H9 (cell line): ENCODE measurements around the gene STK24. TPM values are rescaled to one million over a fixed set of nuclear protein-coding genes. Genes with fewer than 3 reads are reported as not detected.

Experiments
- DNase-seq: peaks from one replicate; pipeline ENCODE4 v3.0.0-alpha.2; 2017
- H2AFZ ChIP-seq: one replicate; pipeline ENCODE4 v1.6.1; 2013; ENCODE audit warnings: mild to moderate bottlenecking, low read length, control low read depth, moderate library complexity
- H2AK5ac ChIP-seq: 2 replicates; pipeline ENCODE4 v1.6.1; 2013; ENCODE audit warnings: low read length, control low read depth, mixed read lengths; ENCODE audit not compliant: insufficient read length
- H2BK120ac ChIP-seq: one replicate; pipeline ENCODE4 v1.6.1; 2013; ENCODE audit warnings: low read depth, mild to moderate bottlenecking, low read length, control low read depth, inconsistent platforms; ENCODE audit not compliant: poor library complexity, severe bottlenecking
- H2BK12ac ChIP-seq: 2 replicates; pipeline ENCODE4 v1.6.1; 2013; ENCODE audit warnings: low read length, control low read depth, mixed read lengths, low read depth; ENCODE audit not compliant: insufficient read length
- H2BK15ac ChIP-seq: 2 replicates; pipeline ENCODE4 v1.6.1; 2013; ENCODE audit warnings: low read depth, low read length, control low read depth
- H2BK20ac ChIP-seq: one replicate; pipeline ENCODE4 v1.6.1; 2013; ENCODE audit warnings: low read depth, mild to moderate bottlenecking, low read length, control low read depth, inconsistent platforms; ENCODE audit not compliant: poor library complexity, severe bottlenecking
- H2BK5ac ChIP-seq: 2 replicates; pipeline ENCODE4 v1.6.1; 2013; ENCODE audit warnings: low read length, control low read depth, mixed read lengths; ENCODE audit not compliant: insufficient read length
- H3K14ac ChIP-seq: 2 replicates; pipeline ENCODE4 v1.6.1; 2013; ENCODE audit warnings: low read length, control low read depth; ENCODE audit not compliant: insufficient read depth
- H3K18ac ChIP-seq: 2 replicates; pipeline ENCODE4 v1.6.1; 2013; ENCODE audit warnings: low read depth, mild to moderate bottlenecking, mixed read lengths, low read length, control low read depth; ENCODE audit not compliant: insufficient read length
- H3K23ac ChIP-seq: 2 replicates; pipeline ENCODE4 v1.6.1; 2013; ENCODE audit warnings: low read length, control low read depth, mixed read lengths, low read depth; ENCODE audit not compliant: insufficient read length
- H3K23me2 ChIP-seq: 2 replicates; pipeline ENCODE4 v1.6.1; 2013; ENCODE audit warnings: low read depth, mild to moderate bottlenecking, mixed read lengths, low read length, control low read depth; ENCODE audit not compliant: insufficient read length, poor library complexity, severe bottlenecking
- H3K27ac ChIP-seq: 2 replicates; pipeline ENCODE4 v1.5.1; 2013; ENCODE audit warnings: low read length, control low read depth, mixed read lengths, low read depth; ENCODE audit not compliant: insufficient read length
- H3K27me3 ChIP-seq: 2 replicates; pipeline ENCODE4 v1.6.1; 2013; ENCODE audit warnings: low read length, control low read depth, inconsistent platforms; ENCODE audit not compliant: insufficient read depth
- H3K4ac ChIP-seq: 2 replicates; pipeline ENCODE4 v1.6.1; 2013; ENCODE audit warnings: low read depth, mild to moderate bottlenecking, control low read depth, inconsistent platforms, low read length, moderate library complexity
- H3K4me1 ChIP-seq: 2 replicates; pipeline ENCODE4 v1.6.1; 2013; ENCODE audit warnings: low read length, control low read depth, inconsistent platforms; ENCODE audit not compliant: insufficient read depth
- H3K4me2 ChIP-seq: 2 replicates; pipeline ENCODE4 v1.6.1; 2013; ENCODE audit warnings: low read length, control low read depth, mixed read lengths; ENCODE audit not compliant: insufficient read length, insufficient read depth
- H3K56ac ChIP-seq: 2 replicates; pipeline ENCODE4 v1.6.1; 2013; ENCODE audit warnings: low read depth, mild to moderate bottlenecking, mixed read lengths, low read length, control low read depth; ENCODE audit not compliant: insufficient read length
- H3K79me1 ChIP-seq: 2 replicates; pipeline ENCODE4 v1.6.1; 2013; ENCODE audit warnings: low read depth, mild to moderate bottlenecking, moderate library complexity, low read length, control low read depth, inconsistent platforms; ENCODE audit not compliant: insufficient read depth, poor library complexity, severe bottlenecking
- H3K79me2 ChIP-seq: 2 replicates; pipeline ENCODE4 v1.6.1; 2013; ENCODE audit warnings: low read length, control low read depth, inconsistent platforms; ENCODE audit not compliant: insufficient read depth
- H3K9ac ChIP-seq: 2 replicates; pipeline ENCODE4 v1.6.1; 2013; ENCODE audit warnings: low read length, control low read depth, mixed read lengths; ENCODE audit not compliant: insufficient read length; ENCODE audit errors: extremely low read depth
- H3K9me3 ChIP-seq: one replicate; pipeline ENCODE4 v1.6.1; 2013; ENCODE audit warnings: low read depth, low read length, inconsistent platforms; ENCODE audit not compliant: control insufficient read depth
- H3T11ph ChIP-seq: one replicate; pipeline ENCODE4 v1.6.1; 2013; ENCODE audit warnings: mild to moderate bottlenecking, low read length, control low read depth, inconsistent platforms
- H4K20me1 ChIP-seq: one replicate; pipeline ENCODE4 v1.6.1; 2013; ENCODE audit not compliant: control insufficient read depth, insufficient read length, insufficient read depth
- H4K5ac ChIP-seq: 2 replicates; pipeline ENCODE4 v1.6.1; 2013; ENCODE audit warnings: low read depth, mild to moderate bottlenecking, mixed read lengths, low read length, control low read depth; ENCODE audit not compliant: insufficient read length
- H4K8ac ChIP-seq: replicated peaks from 2 replicates; pipeline ENCODE4 v1.6.1; 2013; ENCODE audit warnings: low read length, control low read depth, mixed read lengths, low read depth; ENCODE audit not compliant: insufficient read length
- H4K91ac ChIP-seq: 2 replicates; pipeline ENCODE4 v1.6.1; 2013; ENCODE audit warnings: low read depth, mild to moderate bottlenecking, moderate library complexity, mixed read lengths, low read length, control low read depth; ENCODE audit not compliant: insufficient read length
- H3K27ac Mint-ChIP-seq, 3 experiments: 2 replicates in 2 of 3; 3 replicates in 1 of 3; pipeline ENCODE4 v1.8.0; 2020 to 2021; ENCODE audit warnings: mixed read lengths in 3 of 3, mild to moderate bottlenecking in 1 of 3, moderate library complexity in 1 of 3
- H3K27me3 Mint-ChIP-seq: 2 replicates; pipeline ENCODE4 v1.8.0; 2021; ENCODE audit warnings: low read depth, mild to moderate bottlenecking, moderate library complexity, mixed read lengths
- H3K36me3 Mint-ChIP-seq, 3 experiments: 2 replicates in 2 of 3; 3 replicates in 1 of 3; pipeline ENCODE4 v1.8.0; 2020 to 2021; ENCODE audit warnings: low read depth in 3 of 3, mixed read lengths in 3 of 3; ENCODE audit not compliant: insufficient read depth in 1 of 3
- H3K4me1 Mint-ChIP-seq, 2 experiments: 2 replicates each; pipeline ENCODE4 v1.8.0; 2020; ENCODE audit warnings: mixed read lengths in 2 of 2
- H3K4me3 Mint-ChIP-seq, 2 experiments: 2 replicates in 1 of 2; 3 replicates in 1 of 2; pipeline ENCODE4 v1.8.0; 2020 to 2021; ENCODE audit warnings: mild to moderate bottlenecking in 2 of 2, mixed read lengths in 2 of 2, moderate library complexity in 1 of 2
- H3K9me3 Mint-ChIP-seq, 2 experiments: 2 replicates in 1 of 2; 3 replicates in 1 of 2; pipeline ENCODE4 v1.8.0; 2020; ENCODE audit warnings: mild to moderate bottlenecking in 2 of 2, mixed read lengths in 2 of 2, moderate library complexity in 1 of 2
- CTCF ChIP-seq: fragments of 200-600 bp; sonication (generic); conservative IDR thresholded peaks from 3 replicates; pipeline ENCODE4 v1.8.0; 2021; ENCODE audit warnings: antibody characterized with exemption, mild to moderate bottlenecking
- WGBS: extraction: QIAGEN DNeasy Blood & Tissue Kit; methylation state at CpG from one replicate; pipeline ENCODE4 v1.1.7; 2013; ENCODE audit warnings: missing lambda C conversion rate, low lambda C conversion rate, mixed read lengths; ENCODE audit not compliant: insufficient read length; ENCODE audit errors: extremely low coverage; 5-methylcytosine and 5-hydroxymethylcytosine counted together
- total RNA-seq: library from RNA; stranded (reverse); gene quantifications from 2 replicates; pipeline ENCODE4 v1.2.1, GENCODE V29; 2021

The STK24 gene
- total RNA-seq, 1 experiment from 2014 or later: 134 TPM

- no peak overlapping the region for H4K8ac ChIP-seq
- H3K14ac ChIP-seq: 0 out of 2 replicates have a peak overlapping the region, but pooled peaks have one; percentile 16
- TF ChIP-seq CTCF: no peak
- H3K23me2 ChIP-seq: no peaks in the 10 kb centered on the region
- H3K4me2 ChIP-seq: no peak overlapping the region
- H3K27me3 ChIP-seq: no peaks in the 10 kb centered on the region
- H3K23ac ChIP-seq: no peak overlapping the region
- no peak for DNase-seq
- H3K9ac ChIP-seq: no peak overlapping the region
- peak overlapping the region in 1 of 2 experiments; percentile 76; a peak in 3 of 5 replicates for H3K4me3 Mint-ChIP-seq
- no peak overlapping the region for H2BK12ac ChIP-seq
- H3K79me2 ChIP-seq: peaks cover 29% of the 10 kb centered on the region; the same call in 1 of the 2 replicates
- no peak overlapping the region for H3K27ac ChIP-seq
- H3K9me3 ChIP-seq: no peaks in the 10 kb centered on the region
- peak overlapping the region; percentile 1 to 86 (median 76); a peak in 6 of 7 replicates for H3K27ac Mint-ChIP-seq
- no CpG with 5 or more reads among the region's 6 CpGs for WGBS
- no peak overlapping the region for H3K18ac ChIP-seq
- no peak overlapping the region for H2BK15ac ChIP-seq
- H4K91ac ChIP-seq: no peak overlapping the region
- no peaks in the 10 kb centered on the region for H3K9me3 Mint-ChIP-seq
- H2BK5ac ChIP-seq: no peak overlapping the region
- no peaks in the 10 kb centered on the region; a peak in 1 of 7 replicates for H3K36me3 Mint-ChIP-seq
- H3K4ac ChIP-seq: no peak overlapping the region
- no peak overlapping the region for H3T11ph ChIP-seq
- H3K4me1 ChIP-seq: peaks cover 13% of the 10 kb centered on the region; the same call in 1 of the 2 replicates
- H4K5ac ChIP-seq: no peak overlapping the region
- no peak overlapping the region for H2AFZ ChIP-seq
- no peaks in the 10 kb centered on the region for H3K27me3 Mint-ChIP-seq
- H2BK20ac ChIP-seq: no peak overlapping the region
- H2BK120ac ChIP-seq: no peak overlapping the region
- H3K56ac ChIP-seq: no peak overlapping the region
- no peak overlapping the region for H2AK5ac ChIP-seq
- H3K79me1 ChIP-seq: peaks cover 4% of the 10 kb centered on the region
- H3K4me1 Mint-ChIP-seq: peaks cover 77 to 82% of the 10 kb centered on the region in 2 experiments
- H4K20me1 ChIP-seq: no peaks in the 10 kb centered on the region
Measured at GRCh38 chr13:98492335-98493041, 84.4 kb downstream of the STK24 start.
